GM12878 (cell line): ENCODE measurements around the gene TCF15. TPM values are rescaled to one million over a fixed set of nuclear protein-coding genes. Genes with fewer than 3 reads are reported as not detected.

Experiments used
- BRCA1 ChIP-seq: IDR thresholded peaks from 2 replicates; pipeline ENCODE4 v1.6.1; 2011; ENCODE audit warnings: low read depth, low read length, improper control_type of control experiment
- CBFB ChIP-seq: IDR thresholded peaks from 2 replicates; pipeline ENCODE4 v1.6.1; 2016; ENCODE audit warnings: antibody characterized with exemption, low read depth
- CREB1 ChIP-seq: IDR thresholded peaks from 2 replicates; pipeline ENCODE4 v1.6.1; 2012; ENCODE audit warnings: low read depth, mild to moderate bottlenecking, inconsistent platforms
- DPF2 ChIP-seq: fragments of 450-650 bp; IDR thresholded peaks from 2 replicates; pipeline ENCODE4 v1.6.1; 2017; ENCODE audit warnings: mild to moderate bottlenecking
- EED ChIP-seq: sonication (generic); IDR thresholded peaks from 2 replicates; pipeline ENCODE4 v1.6.1; 2016; ENCODE audit warnings: antibody characterized with exemption, low read depth
- FOS ChIP-seq: IDR thresholded peaks from 3 replicates; pipeline ENCODE4 v1.6.1; 2011; ENCODE audit warnings: borderline replicate concordance; ENCODE audit not compliant: insufficient read length; ENCODE audit errors: extremely low read depth
- FOXM1 ChIP-seq: IDR thresholded peaks from 2 replicates; pipeline ENCODE4 v1.6.1; 2012; ENCODE audit warnings: low read depth, mild to moderate bottlenecking, inconsistent platforms, low read length, moderate library complexity
- HCFC1 ChIP-seq: fragments of 150-350 bp; IDR thresholded peaks from 2 replicates; pipeline ENCODE4 v1.6.1; 2014; ENCODE audit warnings: low read length
- IRF4 ChIP-seq: IDR thresholded peaks from 2 replicates; pipeline ENCODE4 v1.6.1; 2011; ENCODE audit warnings: low read depth, low read length
- MEF2B ChIP-seq: fragments of 450-650 bp; IDR thresholded peaks from 2 replicates; pipeline ENCODE4 v1.6.1; 2018; ENCODE audit warnings: mild to moderate bottlenecking, moderate library complexity; ENCODE audit not compliant: partially characterized antibody, poor library complexity, severe bottlenecking
- MYB ChIP-seq: fragments of 150-350 bp; IDR thresholded peaks from 2 replicates; pipeline ENCODE4 v1.6.1; 2014; ENCODE audit warnings: mild to moderate bottlenecking, low read depth, low read length, borderline replicate concordance
- NFYA ChIP-seq: IDR thresholded peaks from 2 replicates; pipeline ENCODE4 v1.6.1; 2011; ENCODE audit warnings: low read depth, mild to moderate bottlenecking, low read length, improper control_type of control experiment, borderline replicate concordance
- NR2C2 ChIP-seq: IDR thresholded peaks from 2 replicates; pipeline ENCODE4 v1.6.1; 2011; ENCODE audit warnings: borderline replicate concordance, low read depth; ENCODE audit not compliant: control insufficient read depth, insufficient read length
- NR2F1 ChIP-seq: fragments of 450-650 bp; conservative IDR thresholded peaks from 2 replicates; pipeline ENCODE4 v1.6.1; 2017; ENCODE audit warnings: mild to moderate bottlenecking
- POLR2AphosphoS2 ChIP-seq: IDR thresholded peaks from 2 replicates; pipeline ENCODE4 v1.6.1; 2011; ENCODE audit warnings: low read depth, mild to moderate bottlenecking, low read length, improper control_type of control experiment, moderate library complexity
- RAD21 ChIP-seq: IDR thresholded peaks from 2 replicates; pipeline ENCODE4 v1.6.1; 2011; ENCODE audit warnings: mild to moderate bottlenecking, low read depth, low read length, moderate library complexity; ENCODE audit not compliant: insufficient read depth
- RAD51 ChIP-seq: fragments of 450-650 bp; IDR thresholded peaks from 2 replicates; pipeline ENCODE4 v1.6.1; 2016; ENCODE audit warnings: moderate library complexity, mild to moderate bottlenecking, inconsistent platforms
- RELA ChIP-seq: fragments of 450-650 bp; IDR thresholded peaks from 2 replicates; pipeline ENCODE4 v1.8.0; 2014; ENCODE audit warnings: borderline replicate concordance; ENCODE audit not compliant: partially characterized antibody
- RUNX3 ChIP-seq: IDR thresholded peaks from 2 replicates; pipeline ENCODE4 v1.6.1; 2012; ENCODE audit warnings: low read length, inconsistent platforms
- SMAD1 ChIP-seq: fragments of 450-650 bp; IDR thresholded peaks from 2 replicates; pipeline ENCODE4 v1.6.1; 2018; ENCODE audit warnings: mild to moderate bottlenecking, low read depth; ENCODE audit not compliant: partially characterized antibody
- SP1 ChIP-seq: IDR thresholded peaks from one replicate; pipeline ENCODE4 v1.6.1; 2011; ENCODE audit warnings: low read depth, low read length
- SRF ChIP-seq, 2 experiments: IDR thresholded peaks; 2 replicates each; pipeline ENCODE4 v1.6.1; 2011; ENCODE audit warnings: low read depth in 2 of 2, low read length in 2 of 2, mild to moderate bottlenecking in 1 of 2, moderate library complexity in 1 of 2
- TCF12 ChIP-seq: IDR thresholded peaks from 2 replicates; pipeline ENCODE4 v1.6.1; 2011; ENCODE audit warnings: low read depth, mild to moderate bottlenecking, low read length
- TCF7 ChIP-seq: IDR thresholded peaks from 2 replicates; pipeline ENCODE4 v1.6.1; 2014; ENCODE audit warnings: antibody characterized with exemption, borderline replicate concordance
- USF1 ChIP-seq: IDR thresholded peaks from 2 replicates; pipeline ENCODE4 v1.6.1; 2011; ENCODE audit warnings: borderline replicate concordance, low read depth, mild to moderate bottlenecking, moderate library complexity, mixed read lengths, low read length; ENCODE audit not compliant: insufficient read depth; ENCODE audit errors: extremely low read length
- USF2 ChIP-seq: IDR thresholded peaks from 2 replicates; pipeline ENCODE4 v1.6.1; 2011; ENCODE audit warnings: low read depth, low read length, improper control_type of control experiment, borderline replicate concordance
- WRNIP1 ChIP-seq: IDR thresholded peaks from 2 replicates; pipeline ENCODE4 v1.6.1; 2011; ENCODE audit warnings: low read depth, low read length, improper control_type of control experiment, borderline replicate concordance
- ZNF384 ChIP-seq: IDR thresholded peaks from 2 replicates; pipeline ENCODE4 v1.6.1; 2012; ENCODE audit warnings: low read depth, mild to moderate bottlenecking, low read length, improper control_type of control experiment, borderline replicate concordance
- polyA plus RNA-seq, 11 experiments: library from polyadenylated mRNA; depleted of rRNA in 4 of 11; unstranded in 6 of 11; stranded (reverse) in 5 of 11; fragments of >200 nt; fragmentation: Nextera tagmentation in 4 of 11; fragmentation: Illumina TruSeq in 1 of 11; extraction: Ambion mirVana in 4 of 11; extraction: Trizol in 1 of 11; gene quantifications; 1 replicate in 1 of 11; 2 replicates in 10 of 11; pipeline versions ENCODE4 v1.2.1 to v1.2.3, GENCODE V29; 2011 to 2016; ENCODE audit warnings: inconsistent platforms in 2 of 11, missing spikeins in 2 of 11, low read depth in 1 of 11
- total RNA-seq, 4 experiments: library from RNA; depleted of rRNA in 3 of 4; stranded (reverse); fragments of >200 nt in 3 of 4; fragmentation: Illumina TruSeq in 1 of 4; extraction: Trizol in 1 of 4; gene quantifications; 2 replicates each; pipeline versions ENCODE4 v1.2.1 to v1.2.3, GENCODE V29; 2013 to 2021

TCF15 gene
- total and polyA plus RNA-seq, 10 of the 15 experiments (the other 5 are each of a cell fraction or from before 2014, with no cell fraction given): 0.08 TPM; not detected in 9

GRCh38 chr20:588932-589672 is 21.0 kb downstream of the TCF15 start (continued):
- TF ChIP-seq TCF7 (no peak), RAD51 (peak; percentile 98), WRNIP1 (0 out of 2 replicates have a peak, but pooled peaks have one; percentile 22), RAD21 (peak; percentile 53; the same call in 1 of the 2 replicates), CBFB (no peak), BRCA1 (no peak), FOXM1 (no peak), SMAD1 (no peak), EED (0 out of 2 replicates have a peak, but pooled peaks have one; percentile 16), TCF12 (no peak), SP1 (no peak), ZNF384 (no peak), NFYA (no peak), DPF2 (0 out of 2 replicates have a peak, but pooled peaks have one; percentile 27), NR2C2 (no peak), MEF2B (peak; percentile 88), USF1 (peak; percentile 88), RELA (peak; percentile 76), CREB1 (no peak), USF2 (peak; percentile 90), RUNX3 (peak; percentile 62), POLR2AphosphoS2 (no peak), IRF4 (no peak), HCFC1 (no peak), NR2F1 (peak; percentile 80), SRF (IDR thresholded peaks at IDR 0.05; ENCODE audit: low read depth in 2 of 2, low read length in 2 of 2) (no peak), MYB (no peak), FOS (peak; percentile 33)
